Aorta (tissue), 5 donors: ENCODE measurements around the gene FBXL16. TPM values are rescaled to one million over a fixed set of nuclear protein-coding genes. Genes with fewer than 3 reads are reported as not detected.

Experiments
- ATAC-seq: fragments of 200-7000 bp; cut with Tn5 transposase; one replicate; pipeline ENCODE4 v1.9.1; 2022; ENCODE audit warnings: moderate library complexity; ENCODE audit not compliant: low FRiP score
- DNase-seq, 2 donors: peaks; one replicate each; pipeline ENCODE4 v3.0.0-alpha.2; 2020
- H3K27ac ChIP-seq, 2 donors: one replicate each; pipeline ENCODE4 v1.5.1; 2013; ENCODE audit warnings: low read length in 2 of 2, mild to moderate bottlenecking in 2 of 2, moderate library complexity in 2 of 2, control low read depth in 1 of 2, inconsistent platforms in 1 of 2, low read depth in 1 of 2
- H3K27me3 ChIP-seq, 2 donors: one replicate each; pipeline ENCODE4 v1.6.1; 2013; ENCODE audit warnings: control low read depth in 1 of 2, low read length in 1 of 2, mild to moderate bottlenecking in 1 of 2, moderate library complexity in 1 of 2; ENCODE audit not compliant: insufficient read depth in 2 of 2, control insufficient read depth in 1 of 2
- H3K36me3 ChIP-seq, 2 donors: one replicate each; pipeline ENCODE4 v1.6.1; 2013; ENCODE audit warnings: control low read depth in 1 of 2, low read length in 1 of 2, mild to moderate bottlenecking in 1 of 2; ENCODE audit not compliant: insufficient read depth in 2 of 2, control insufficient read depth in 1 of 2
- H3K4me1 ChIP-seq, 2 donors: one replicate each; pipeline ENCODE4 v1.6.1; 2013; ENCODE audit warnings: low read length in 2 of 2, control low read depth in 1 of 2, mild to moderate bottlenecking in 1 of 2, moderate library complexity in 1 of 2; ENCODE audit not compliant: insufficient read depth in 2 of 2, control insufficient read depth in 1 of 2
- H3K4me3 ChIP-seq, 2 donors: one replicate each; pipeline ENCODE4 v1.5.1; 2013; ENCODE audit warnings: low read length in 2 of 2, control low read depth in 1 of 2, mild to moderate bottlenecking in 1 of 2
- H3K9me3 ChIP-seq: one replicate; pipeline ENCODE4 v1.6.1; 2013; ENCODE audit warnings: mild to moderate bottlenecking, low read length; ENCODE audit not compliant: control insufficient read depth
- WGBS, 2 donors: extraction: QIAGEN DNeasy Blood & Tissue Kit; methylation state at CpG; one replicate each; pipeline ENCODE4 v1.1.7; 2013; 5-methylcytosine and 5-hydroxymethylcytosine counted together
- intact Hi-C, 2 donors: fragments of 100-400 bp; cut with DNase I; formaldehyde crosslinking; loops; one replicate each; pipeline versions ENCODE4 v1.14.2 to v1.15.0; 2022
- polyA plus RNA-seq, 2 donors: library from polyadenylated mRNA; stranded (reverse); fragments of 200-250 nt; gene quantifications; one replicate each; pipeline ENCODE4 v1.2.3, GENCODE V29; 2013
- total RNA-seq, 2 donors: library from RNA; stranded (reverse); fragmentation: NEBNext Ultra II Directional; extraction: Animal tissue kit (Norgen Biotek cat#: 25700); gene quantifications; one replicate each; pipeline ENCODE4 v1.2.1, GENCODE V29; 2021
- donor health status: healthy with polysubstance abuse.
- donor health status: Bipolar disorder and iron deficiency.
- donor health status: DM: no; HTN: no; CAD: no.
- donor health status: DM: no; HTN: no; CAD: no.
- donor health status: DM: yes; HTN: yes; CAD: no.

Gene FBXL16
- total and polyA plus RNA-seq, 4 donors: 0.16 to 0.18 TPM; not detected in 2

- Histone ChIP-seq H3K36me3 (no peaks in the 10 kb centered on the region), H3K27me3 (no peaks in the 10 kb centered on the region), H3K4me1 (no peaks in the 10 kb centered on the region), H3K9me3 (no peaks in the 10 kb centered on the region), H3K27ac (peak overlapping the region in 1 of 2 donors; percentile 48), H3K4me3 (peak overlapping the region; percentile 60 to 68)
- DNase-seq (no peak), ATAC-seq (peak; percentile 2)
- intact Hi-C loops: loop anchor here in 1 of 2 donors (2.0 kb wide), 1 partner anchor 20 kb away; the partner anchor contains the start of gene CIAO3
- WGBS, 2 donors: 0% methylated on average over 38 of the region's 38 CpGs
Observed at GRCh38 chr16:720447-720989, 14.9 kb upstream of the FBXL16 start.

GRCh38 chr16:719815-720446 lies 14.3 kb upstream of the FBXL16 start:
- intact Hi-C loops: loop anchor here in 1 of 2 donors (2.0 to 10.0 kb wide), 2 partner anchors 21 to 255 kb away; partner anchors contain the start of genes CIAO3 and LMF1
- no peaks in the 10 kb centered on the region for H3K36me3 ChIP-seq
- 16 to 21% methylated on average over 16 of the region's 16 CpGs for WGBS, 2 donors
- H3K4me1 ChIP-seq: no peaks in the 10 kb centered on the region
- H3K27ac ChIP-seq: no peak overlapping the region
- ATAC-seq (no peak), DNase-seq (no peak)
- no peak overlapping the region for H3K4me3 ChIP-seq
- no peaks in the 10 kb centered on the region for H3K9me3 ChIP-seq
- no peaks in the 10 kb centered on the region for H3K27me3 ChIP-seq

DNA sequence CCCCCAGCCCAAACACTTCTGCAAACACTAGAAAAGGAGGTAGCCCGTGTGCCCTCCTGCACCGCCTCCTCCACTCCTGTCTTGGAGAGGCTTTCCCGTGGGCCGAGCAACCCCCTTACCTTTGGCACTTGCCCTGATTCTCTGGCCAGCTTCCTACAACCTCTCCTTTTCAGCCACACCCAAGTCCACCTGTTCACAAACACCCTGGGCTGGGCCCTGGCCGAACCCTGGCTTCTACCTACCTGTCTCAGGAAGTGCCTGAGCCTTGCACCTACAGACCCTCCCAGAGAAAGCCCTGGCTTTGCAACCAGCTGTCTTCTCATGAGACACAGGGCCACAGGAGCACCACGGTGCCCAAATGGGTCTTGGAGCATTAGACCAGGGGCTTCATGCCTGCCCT lies 13.3 kb upstream of the FBXL16 start:
- ATAC-seq: no peak
- DNase-seq: no peak
- Histone ChIP-seq H3K27me3 (no peaks in the 10 kb centered on the region), H3K4me1 (no peaks in the 10 kb centered on the region), H3K9me3 (no peaks in the 10 kb centered on the region), H3K27ac (no peak overlapping the region), H3K4me3 (no peak overlapping the region), H3K36me3 (no peaks in the 10 kb centered on the region)
- intact Hi-C loops: loop anchor here in 1 of 2 donors (10.0 kb wide), 1 partner anchor 256 kb away; the partner anchor contains the start of gene LMF1
- WGBS, 2 donors: 84 to 95% methylated on average over 6 of the region's 6 CpGs

DNA sequence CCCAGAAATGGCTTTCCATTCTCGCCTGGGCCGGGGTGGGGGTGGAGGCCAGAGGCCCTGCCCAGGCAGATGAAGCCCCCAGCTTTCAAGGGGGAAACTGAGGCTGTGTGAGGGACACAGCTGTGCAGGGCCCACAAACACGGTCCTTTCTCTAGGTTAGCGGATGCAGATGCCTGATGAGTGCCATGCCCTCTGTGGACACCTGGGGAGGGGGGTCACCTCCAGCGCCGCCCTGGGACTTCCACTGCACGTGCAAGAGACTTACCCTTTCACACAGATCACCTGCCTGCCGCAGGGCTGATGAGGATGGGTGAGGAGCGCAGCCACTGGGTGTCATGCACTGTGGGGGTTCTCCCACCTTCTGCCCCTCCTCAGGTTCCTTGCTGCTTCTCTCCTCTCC lies 12.8 kb upstream of the FBXL16 start:
- H3K4me1 ChIP-seq: no peaks in the 10 kb centered on the region
- H3K9me3 ChIP-seq: no peaks in the 10 kb centered on the region

GRCh38 chr16:717450-718245 lies 12.0 kb upstream of the FBXL16 start:
- intact Hi-C loops: loop anchor here in 1 of 2 donors (10.0 kb wide), 1 partner anchor 257 kb away; the partner anchor contains the start of gene LMF1
- H3K4me1 ChIP-seq: no peaks in the 10 kb centered on the region
- DNase-seq: no peak
- H3K27ac ChIP-seq: no peak overlapping the region
- no peaks in the 10 kb centered on the region for H3K36me3 ChIP-seq
- no peak overlapping the region for H3K4me3 ChIP-seq
- no peaks in the 10 kb centered on the region for H3K27me3 ChIP-seq
- 87% methylated on average over 27 to 32 of the region's 32 CpGs for WGBS, 2 donors
- no peaks in the 10 kb centered on the region for H3K9me3 ChIP-seq
- no peak for ATAC-seq

More for the DNA sequence above, 12.8 kb upstream of the FBXL16 start:
- ATAC-seq: no peak
- Histone ChIP-seq H3K27ac (no peak overlapping the region), H3K36me3 (no peaks in the 10 kb centered on the region), H3K27me3 (no peaks in the 10 kb centered on the region), H3K4me3 (no peak overlapping the region)
- intact Hi-C loops: loop anchor here in 1 of 2 donors (10.0 kb wide), 1 partner anchor 256 kb away; the partner anchor contains the start of gene LMF1
- 94 to 97% methylated on average over 9 of the region's 9 CpGs for WGBS, 2 donors
- DNase-seq: no peak

DNA sequence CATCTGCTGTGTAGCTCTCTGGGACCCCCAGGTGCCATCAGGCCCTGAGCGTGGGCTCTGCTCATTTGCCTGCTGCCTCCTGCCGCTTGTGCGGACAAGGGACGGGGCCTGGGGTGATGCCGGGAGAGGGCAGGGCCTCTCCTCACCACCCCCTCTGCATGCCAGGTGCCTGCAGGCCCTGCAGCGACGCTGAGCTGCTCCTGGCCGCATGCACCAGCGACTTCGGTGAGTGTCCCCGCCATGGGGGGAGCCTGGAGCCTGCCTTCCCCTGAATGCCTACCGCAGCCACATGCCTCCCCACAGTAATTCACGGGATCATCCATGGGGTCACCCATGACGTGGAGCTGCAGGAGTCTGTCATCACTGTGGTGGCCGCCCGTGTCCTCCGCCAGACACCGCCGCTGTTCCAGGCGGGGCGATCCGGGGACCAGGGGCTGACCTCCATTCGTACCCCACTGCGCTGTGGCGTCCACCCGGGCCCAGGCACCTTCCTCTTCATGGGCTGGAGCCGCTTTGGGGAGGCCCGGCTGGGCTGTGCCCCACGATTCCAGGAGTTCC lies 11.2 kb upstream of the FBXL16 start:
- Histone ChIP-seq H3K27ac (no peak overlapping the region), H3K4me1 (no peaks in the 10 kb centered on the region), H3K4me3 (no peak overlapping the region), H3K27me3 (no peaks in the 10 kb centered on the region), H3K36me3 (no peaks in the 10 kb centered on the region), H3K9me3 (no peaks in the 10 kb centered on the region)
- 93 to 94% methylated on average over 28 to 29 of the region's 29 CpGs for WGBS, 2 donors
- intact Hi-C loops: loop anchor here in 1 of 2 donors (10.0 kb wide), 1 partner anchor 258 kb away; the partner anchor contains the start of gene LMF1
- ATAC-seq (no peak), DNase-seq (no peak)

GRCh38 chr16:716200-716568 lies 10.6 kb upstream of the FBXL16 start:
- ATAC-seq: no peak
- Histone ChIP-seq H3K27me3 (no peaks in the 10 kb centered on the region), H3K9me3 (no peaks in the 10 kb centered on the region), H3K4me3 (no peak overlapping the region), H3K27ac (no peak overlapping the region), H3K4me1 (no peaks in the 10 kb centered on the region), H3K36me3 (no peaks in the 10 kb centered on the region)
- WGBS, 2 donors: 8 to 13% methylated on average over 12 of the region's 12 CpGs
- intact Hi-C loops: loop anchor here in 1 of 2 donors (10.0 kb wide), 1 partner anchor 259 kb away; the partner anchor contains the start of gene LMF1
- no peak for DNase-seq

- intact Hi-C loops: loop anchor here in 1 of 2 donors (10.0 kb wide), 1 partner anchor 259 kb away; the partner anchor contains the start of gene LMF1
- DNase-seq (no peak), ATAC-seq (no peak)
- WGBS, 2 donors: 1 to 2% methylated on average over 36 to 74 of the region's 74 CpGs
- H3K36me3 ChIP-seq: no peaks in the 10 kb centered on the region
- H3K27me3 ChIP-seq: no peaks in the 10 kb centered on the region
- peak overlapping the region; percentile 50 to 64 for H3K4me3 ChIP-seq
- H3K27ac ChIP-seq: no peak overlapping the region
- H3K4me1 ChIP-seq: no peaks in the 10 kb centered on the region
- no peaks in the 10 kb centered on the region for H3K9me3 ChIP-seq
Observed at GRCh38 chr16:715477-716199, 10.0 kb upstream of the FBXL16 start.
